Hair follicle dermal papilla cell (primary cell): ENCODE data around the gene TTC27. TPM values are rescaled to one million over a fixed set of nuclear protein-coding genes. Genes with fewer than 3 reads are reported as not detected.

Experiments
- small RNA-seq: library from RNA; depleted of rRNA; stranded (forward); fragments of <200 nt; gene quantifications from one replicate; pipeline ENCODE3, GENCODE V24; 2012
- total RNA-seq: library from RNA; depleted of rRNA; stranded (reverse); fragments of >200 nt; gene quantifications from 2 replicates; pipeline ENCODE4 v1.2.3, GENCODE V29; 2012

TTC27 gene
- total RNA-seq, result 20.4 and 22.9 TPM in 2 replicates

DNA sequence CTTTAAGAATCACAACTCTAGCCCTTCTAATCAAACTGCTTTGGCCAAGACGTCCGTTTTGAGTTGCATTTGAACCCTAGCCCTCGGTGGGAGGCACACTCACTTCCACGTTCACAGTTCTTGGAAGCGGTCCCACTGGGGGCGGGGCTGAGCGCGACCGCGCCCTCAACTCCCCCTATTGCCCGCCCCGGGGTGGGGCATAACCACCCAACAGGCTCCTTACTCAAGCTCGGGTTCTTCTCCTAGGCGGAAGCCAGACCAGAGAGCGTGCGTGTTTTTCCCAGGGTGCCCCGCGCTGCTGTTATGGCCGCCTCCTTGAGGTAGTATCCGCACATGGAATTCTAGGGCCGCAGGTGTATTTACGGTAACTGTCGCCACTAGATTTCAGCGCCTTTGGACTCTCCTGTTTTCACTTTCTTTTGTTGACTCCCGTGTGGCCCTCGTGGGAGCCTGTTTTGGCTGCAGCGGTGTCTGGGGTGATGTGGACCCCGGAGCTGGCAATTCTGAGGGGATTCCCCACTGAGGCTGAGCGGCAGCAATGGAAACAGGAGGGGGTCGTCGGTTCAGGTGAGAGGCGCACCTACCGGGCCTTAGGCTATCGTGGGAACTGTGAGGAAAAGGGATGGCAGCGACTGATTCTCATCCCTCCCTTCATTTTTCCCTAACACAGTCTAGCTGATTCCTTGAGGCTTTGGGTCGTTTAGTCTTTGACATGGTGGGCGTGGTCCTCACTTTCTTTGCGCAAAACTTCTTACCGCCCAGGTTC is at the start of gene TTC27:
TTC27 (plus strand) TSS at position 237 of the 766 bp plus-strand sequence; CDS start at position 480, 243 bp downstream.

Small RNAs within 50 kb of the gene (small RNA-seq; reads per million reads assigned to genes)
- not detected for gene MIR4765
